ENCODE results near the gene CLPSL2. TPM values are rescaled to one million over a fixed set of nuclear protein-coding genes. Genes with fewer than 3 reads are reported as not detected.

The CLPSL2 gene
- total RNA-seq, 2 donors from 2014 or later, result not detected

DNA sequence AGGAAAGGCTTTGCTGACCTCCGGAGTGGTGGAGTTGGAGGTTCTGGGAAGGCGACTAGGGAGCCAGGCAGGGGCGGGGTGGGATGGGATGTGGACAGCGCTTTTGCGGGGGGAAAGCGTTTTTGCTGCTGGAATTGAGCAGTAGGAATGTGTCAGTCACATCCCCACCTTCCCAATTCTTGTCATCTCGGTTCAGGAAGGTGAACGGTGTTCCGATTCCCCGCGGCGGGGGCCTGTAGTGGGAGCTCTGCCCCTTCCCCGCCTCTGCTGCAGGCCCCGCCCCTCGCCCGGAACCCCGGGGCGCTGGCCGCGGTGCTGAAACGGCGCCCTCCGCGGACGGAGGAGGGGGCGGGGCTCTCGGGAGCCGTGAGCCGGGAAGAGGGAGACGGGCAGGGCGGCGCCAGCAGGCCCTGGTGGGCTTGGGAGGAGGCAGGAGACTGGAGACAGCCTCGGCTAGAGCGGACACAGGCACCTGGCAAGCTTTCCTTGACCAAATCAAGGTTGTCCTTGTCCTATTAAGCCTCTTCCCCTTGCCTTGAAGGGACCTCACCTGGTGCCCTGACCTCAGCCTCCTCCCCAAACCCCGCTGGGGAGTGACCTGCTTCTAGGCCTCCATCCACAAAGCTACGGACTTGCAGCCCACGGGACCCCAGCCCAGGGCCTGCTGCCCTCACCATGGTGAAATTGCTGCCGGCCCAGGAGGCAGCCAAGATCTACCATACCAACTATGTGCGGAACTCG lies 28.8 kb downstream of the CLPSL2 start, which contains the start of gene LHFPL5:
TSS of gene LHFPL5 (plus strand) at position 357 of the 741 bp plus-strand sequence. CDS start at position 676, 319 bp downstream.
- peak within 1 kb of the TSS in 1 of 2 donors; percentile 7 for H3K4me3 ChIP-seq
- 28% methylated on average over 15 of the region's 40 CpGs for WGBS
- TF ChIP-seq POLR2AphosphoS5 (IDR thresholded peaks at IDR 0.05) (no peak), POLR2A (IDR thresholded peaks at IDR 0.05) (no peak)
- TF ChIP-seq, protein P1, sequence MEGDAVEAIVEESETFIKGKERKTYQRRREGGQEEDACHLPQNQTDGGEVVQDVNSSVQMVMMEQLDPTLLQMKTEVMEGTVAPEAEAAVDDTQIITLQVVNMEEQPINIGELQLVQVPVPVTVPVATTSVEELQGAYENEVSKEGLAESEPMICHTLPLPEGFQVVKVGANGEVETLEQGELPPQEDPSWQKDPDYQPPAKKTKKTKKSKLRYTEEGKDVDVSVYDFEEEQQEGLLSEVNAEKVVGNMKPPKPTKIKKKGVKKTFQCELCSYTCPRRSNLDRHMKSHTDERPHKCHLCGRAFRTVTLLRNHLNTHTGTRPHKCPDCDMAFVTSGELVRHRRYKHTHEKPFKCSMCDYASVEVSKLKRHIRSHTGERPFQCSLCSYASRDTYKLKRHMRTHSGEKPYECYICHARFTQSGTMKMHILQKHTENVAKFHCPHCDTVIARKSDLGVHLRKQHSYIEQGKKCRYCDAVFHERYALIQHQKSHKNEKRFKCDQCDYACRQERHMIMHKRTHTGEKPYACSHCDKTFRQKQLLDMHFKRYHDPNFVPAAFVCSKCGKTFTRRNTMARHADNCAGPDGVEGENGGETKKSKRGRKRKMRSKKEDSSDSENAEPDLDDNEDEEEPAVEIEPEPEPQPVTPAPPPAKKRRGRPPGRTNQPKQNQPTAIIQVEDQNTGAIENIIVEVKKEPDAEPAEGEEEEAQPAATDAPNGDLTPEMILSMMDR (IDR thresholded peaks at IDR 0.05), result no peak
- H3K27me3 ChIP-seq (replicated peaks; ENCODE audit: insufficient read depth), result no peaks in the 10 kb centered on the region
- H3K4me1 ChIP-seq (replicated peaks), result no peaks in the 10 kb centered on the region
- intact Hi-C loops (cut with DNase I), result no loop called here
- no peak within 1 kb of the TSS for H3K27ac ChIP-seq
- no peak for DNase-seq (ENCODE audit: low spot score)
- H3K36me3 ChIP-seq, result no peaks in the 10 kb centered on the region
- no peaks in the 10 kb centered on the region for H3K9me3 ChIP-seq

DNA sequence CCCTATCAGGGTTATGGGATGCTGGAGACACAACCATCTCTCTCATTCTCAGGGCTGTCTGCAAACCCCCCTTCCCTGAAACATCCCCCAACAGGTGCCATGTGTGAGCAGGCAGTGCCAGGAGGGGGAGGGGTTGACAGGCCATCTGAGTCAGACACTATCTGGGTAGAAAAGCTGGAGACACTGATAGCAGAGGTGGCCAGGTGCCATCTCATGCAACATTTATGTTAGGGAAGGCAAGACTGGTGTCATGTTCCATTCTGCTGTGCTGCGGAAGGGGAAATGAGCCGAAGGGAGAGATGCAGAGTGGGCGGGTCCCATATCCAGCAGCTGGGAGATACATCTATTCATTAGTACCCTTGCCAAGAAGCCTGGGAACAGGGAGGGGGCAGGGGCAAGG lies 32.3 kb downstream of the CLPSL2 start:
- Histone ChIP-seq H3K27ac (no peak overlapping the region), H3K9me3 (no peaks in the 10 kb centered on the region), H3K36me3 (no peaks in the 10 kb centered on the region), H3K4me1 (replicated peaks) (no peaks in the 10 kb centered on the region), H3K27me3 (replicated peaks; ENCODE audit: insufficient read depth) (no peaks in the 10 kb centered on the region), H3K4me3 (no peak overlapping the region)
- TF ChIP-seq POLR2A (IDR thresholded peaks at IDR 0.05), result no peak
- WGBS, result 27% methylated on average over 3 of the region's 3 CpGs
- intact Hi-C loops (cut with DNase I), result no loop called here
- DNase-seq (ENCODE audit: low spot score), result no peak

DNA sequence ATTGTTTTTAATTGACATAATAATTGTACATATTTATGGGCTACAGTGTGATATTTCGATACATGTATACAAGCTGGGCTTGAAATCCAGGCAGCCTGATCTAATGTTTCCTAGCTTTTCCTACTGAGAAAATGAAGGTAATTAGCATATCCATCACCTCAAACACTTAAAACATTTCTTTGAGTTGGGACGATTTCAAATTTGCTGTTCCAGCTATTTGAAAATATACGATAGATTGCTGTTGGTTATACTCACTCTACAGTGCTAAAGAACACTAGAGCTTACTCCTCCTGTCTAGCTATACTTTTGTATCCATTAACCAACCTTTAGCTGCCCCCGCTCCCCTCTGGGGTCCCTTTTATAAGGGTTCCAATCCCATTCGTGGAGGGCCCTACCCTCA lies 33.4 kb downstream of the CLPSL2 start:
- Histone ChIP-seq H3K27ac (no peak overlapping the region), H3K9me3 (no peaks in the 10 kb centered on the region), H3K27me3 (replicated peaks; ENCODE audit: insufficient read depth) (no peaks in the 10 kb centered on the region), H3K4me1 (replicated peaks) (no peaks in the 10 kb centered on the region), H3K4me3 (no peak overlapping the region), H3K36me3 (no peaks in the 10 kb centered on the region)
- DNase-seq (ENCODE audit: low spot score), result no peak
- intact Hi-C loops (cut with DNase I), result no loop called here
- TF ChIP-seq, protein P1 (IDR thresholded peaks at IDR 0.05), result no peak
- TF ChIP-seq POLR2A (IDR thresholded peaks at IDR 0.05), result no peak
- 74% methylated on average over 5 of the region's 5 CpGs for WGBS

DNA sequence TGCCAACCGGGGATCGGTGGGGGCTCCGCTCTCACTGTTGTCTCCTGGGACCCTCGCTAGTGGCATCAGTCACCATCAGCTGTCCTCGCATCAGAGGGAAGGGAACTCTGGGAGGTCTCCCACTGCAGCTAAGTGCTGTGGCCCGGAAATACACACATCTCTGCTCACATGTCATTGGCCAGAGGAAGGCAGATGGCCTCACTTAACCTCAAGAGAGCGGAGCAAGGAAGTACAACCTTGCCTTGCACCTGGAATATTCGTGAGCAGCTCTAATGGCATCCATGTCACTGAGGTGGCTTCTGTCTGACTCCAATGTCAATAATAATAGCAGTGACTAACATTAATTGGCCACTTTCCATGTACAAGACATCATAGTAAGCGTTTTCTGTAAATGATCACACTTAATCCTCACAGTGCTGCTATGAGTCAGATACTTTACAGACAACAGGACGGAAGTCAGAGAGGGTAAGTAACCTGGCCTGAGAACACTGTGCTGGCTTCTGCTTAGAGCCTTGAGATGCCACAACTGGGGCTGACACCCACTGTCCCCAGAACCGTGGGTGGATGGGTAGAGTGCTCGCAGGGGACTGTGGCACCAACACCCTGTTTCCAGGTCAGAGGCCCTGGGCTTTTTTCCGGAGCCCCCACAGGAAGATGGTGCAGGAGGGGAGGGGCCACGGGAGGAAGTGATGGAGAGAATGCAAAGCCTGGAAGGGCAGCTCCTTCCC lies 34.7 kb downstream of the CLPSL2 start:
- Histone ChIP-seq H3K27ac (no peak overlapping the region), H3K36me3 (no peaks in the 10 kb centered on the region), H3K27me3 (replicated peaks; ENCODE audit: insufficient read depth) (no peaks in the 10 kb centered on the region), H3K9me3 (no peaks in the 10 kb centered on the region), H3K4me1 (replicated peaks) (no peaks in the 10 kb centered on the region), H3K4me3 (no peak overlapping the region)
- DNase-seq (ENCODE audit: low spot score), result no peak
- intact Hi-C loops (cut with DNase I), result no loop called here
- TF ChIP-seq, protein P1 (IDR thresholded peaks at IDR 0.05), result no peak
- no peak for TF ChIP-seq POLR2AphosphoS5 (IDR thresholded peaks at IDR 0.05)
- 67% methylated on average over 14 of the region's 14 CpGs for WGBS

DNA sequence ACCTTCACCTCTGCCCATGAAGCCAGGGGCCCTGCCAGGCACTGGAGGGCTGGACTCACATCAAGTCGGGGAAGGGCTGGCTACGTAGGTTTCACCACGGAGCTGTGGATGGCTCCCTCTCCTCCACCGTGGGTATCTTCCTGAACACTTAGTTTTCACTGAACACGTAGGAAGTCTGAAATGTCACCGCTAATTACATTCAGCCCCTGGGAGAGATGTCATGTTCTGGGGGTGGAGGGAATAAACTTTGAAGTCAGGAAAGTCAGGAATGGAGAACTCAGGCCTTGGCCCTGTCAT lies 35.2 kb downstream of the CLPSL2 start:
- no peaks in the 10 kb centered on the region for H3K4me1 ChIP-seq (replicated peaks)
- no peaks in the 10 kb centered on the region for H3K36me3 ChIP-seq
- TF ChIP-seq POLR2AphosphoS5 (IDR thresholded peaks at IDR 0.05) (no peak), POLR2A (IDR thresholded peaks at IDR 0.05) (no peak)
- TF ChIP-seq, protein P1 (IDR thresholded peaks at IDR 0.05), result no peak
- intact Hi-C loops (cut with DNase I), result no loop called here
- H3K9me3 ChIP-seq, result no peaks in the 10 kb centered on the region
- 63% methylated on average over 6 of the region's 6 CpGs for WGBS
- DNase-seq (ENCODE audit: low spot score), result no peak
- no peaks in the 10 kb centered on the region for H3K27me3 ChIP-seq (replicated peaks; ENCODE audit: insufficient read depth)
- H3K27ac ChIP-seq, result no peak overlapping the region
- no peak overlapping the region for H3K4me3 ChIP-seq

Measured in prostate gland (tissue), 2 donors.